ENCODE data around the gene RTF2. TPM values are rescaled to one million over a fixed set of nuclear protein-coding genes. Genes with fewer than 3 reads are reported as not detected.

RTF2 gene
- total RNA-seq, 1 experiment from 2014 or later: 89.2 TPM

GRCh38 chr20:56427797-56428196, 40.6 kb upstream of the RTF2 start:
- Histone ChIP-seq H3K4me1 (ENCODE audit: control insufficient read depth, insufficient read depth, low read length) (no peaks in the 10 kb centered on the region), H3K9me3 (ENCODE audit: control insufficient read depth, insufficient read depth, low read depth, low read length) (no peaks in the 10 kb centered on the region), H3K4me3 (ENCODE audit: low read depth in 2 of 2, low read length in 2 of 2) (no peak overlapping the region), H3K27ac (ENCODE audit: low read length) (no peak overlapping the region), H3K36me3 (ENCODE audit: control insufficient read depth, insufficient read depth, low read length) (no peaks in the 10 kb centered on the region), H3K27me3 (ENCODE audit: control insufficient read depth, insufficient read depth, low read length) (no peaks in the 10 kb centered on the region)
- BruUV-seq (replicated peaks): no TSS peak
- POLR2A ChIA-PET: no interaction called here
- intact Hi-C loops (cut with micrococcal nuclease; ENCODE audit: unreplicated experiment) (no loop called here), in situ Hi-C loops (cut with HindIII; ENCODE audit: low pct_unique_long_range_greater_than_20kb, low sequenced_read_pairs) (no loop called here)
- CTCF ChIA-PET: no interaction called here
- DNase-seq (ENCODE audit: low read depth, low spot score): no peak
- TF ChIP-seq TCF7L2 (IDR thresholded peaks at IDR 0.05; ENCODE audit: low read depth, low read length) (no peak), SIN3A (IDR thresholded peaks at IDR 0.05; ENCODE audit: borderline replicate concordance, insufficient read depth, low read depth, low read length) (no peak), POLR2AphosphoS5 (IDR thresholded peaks at IDR 0.05; ENCODE audit: low read depth, low read length) (no peak), CTCF (IDR thresholded peaks at IDR 0.05) (no peak), REST (IDR thresholded peaks at IDR 0.05; ENCODE audit: insufficient read depth in 1 of 2, low read depth in 2 of 2, low read length in 1 of 2) (no peak)
- no peak for ATAC-seq

GRCh38 chr20:56428410-56428809, 40.0 kb upstream of the RTF2 start:
- ATAC-seq (no peak), DNase-seq (ENCODE audit: low read depth, low spot score) (no peak)
- no peaks in the 10 kb centered on the region for H3K36me3 ChIP-seq (ENCODE audit: control insufficient read depth, insufficient read depth, low read length)
- H3K9me3 ChIP-seq (ENCODE audit: control insufficient read depth, insufficient read depth, low read depth, low read length): no peaks in the 10 kb centered on the region
- no TSS peak for BruUV-seq (replicated peaks)
- H3K27ac ChIP-seq (ENCODE audit: low read length): no peak overlapping the region
- TF ChIP-seq SIN3A (IDR thresholded peaks at IDR 0.05; ENCODE audit: borderline replicate concordance, insufficient read depth, low read depth, low read length) (no peak), POLR2AphosphoS5 (IDR thresholded peaks at IDR 0.05; ENCODE audit: low read depth, low read length) (no peak), CTCF (IDR thresholded peaks at IDR 0.05) (no peak), TCF7L2 (IDR thresholded peaks at IDR 0.05; ENCODE audit: low read depth, low read length) (no peak), REST (IDR thresholded peaks at IDR 0.05; ENCODE audit: insufficient read depth in 1 of 2, low read depth in 2 of 2, low read length in 1 of 2) (no peak)
- ChIA-PET CTCF (no interaction called here), POLR2A (no interaction called here)
- intact Hi-C loops (cut with micrococcal nuclease; ENCODE audit: unreplicated experiment) (no loop called here), in situ Hi-C loops (cut with HindIII; ENCODE audit: low pct_unique_long_range_greater_than_20kb, low sequenced_read_pairs) (no loop called here)
- no peak overlapping the region for H3K4me3 ChIP-seq (ENCODE audit: low read depth in 2 of 2, low read length in 2 of 2)
- no peaks in the 10 kb centered on the region for H3K27me3 ChIP-seq (ENCODE audit: control insufficient read depth, insufficient read depth, low read length)
- H3K4me1 ChIP-seq (ENCODE audit: control insufficient read depth, insufficient read depth, low read length): no peaks in the 10 kb centered on the region
